Omental fat pad (tissue), 4 donors: ENCODE data around the gene FRMPD4. TPM values are rescaled to one million over a fixed set of nuclear protein-coding genes. Genes with fewer than 3 reads are reported as not detected.

ENCODE experiments used
- ATAC-seq: fragments of 150-250 bp; one replicate; pipeline ENCODE4 v1.9.1; 2016; ENCODE audit warnings: mild to moderate bottlenecking, moderate library complexity; ENCODE audit not compliant: low FRiP score
- DNase-seq: peaks from one replicate; pipeline ENCODE4 v3.0.0-alpha.2; 2019; ENCODE audit warnings: low spot score
- total RNA-seq, 4 donors: library from RNA; depleted of rRNA; stranded (reverse); fragments of >200 nt; gene quantifications; one replicate each; pipeline ENCODE4 v1.1.0, GENCODE V29; 2016
- TF ChIP-seq, protein P1 (sequence below), 3 donors: fragments of 450-650 bp; IDR thresholded peaks; one replicate each; pipeline ENCODE4 v1.5.1; 2016 to 2017; ENCODE audit warnings: antibody characterized with exemption in 3 of 3, mild to moderate bottlenecking in 3 of 3, moderate library complexity in 2 of 3

FRMPD4 gene
- total RNA-seq, 4 donors from 2014 or later = 0.12 to 0.47 (median 0.25) TPM

- ATAC-seq = no peak
- no peak for DNase-seq
- TF ChIP-seq, protein P1, sequence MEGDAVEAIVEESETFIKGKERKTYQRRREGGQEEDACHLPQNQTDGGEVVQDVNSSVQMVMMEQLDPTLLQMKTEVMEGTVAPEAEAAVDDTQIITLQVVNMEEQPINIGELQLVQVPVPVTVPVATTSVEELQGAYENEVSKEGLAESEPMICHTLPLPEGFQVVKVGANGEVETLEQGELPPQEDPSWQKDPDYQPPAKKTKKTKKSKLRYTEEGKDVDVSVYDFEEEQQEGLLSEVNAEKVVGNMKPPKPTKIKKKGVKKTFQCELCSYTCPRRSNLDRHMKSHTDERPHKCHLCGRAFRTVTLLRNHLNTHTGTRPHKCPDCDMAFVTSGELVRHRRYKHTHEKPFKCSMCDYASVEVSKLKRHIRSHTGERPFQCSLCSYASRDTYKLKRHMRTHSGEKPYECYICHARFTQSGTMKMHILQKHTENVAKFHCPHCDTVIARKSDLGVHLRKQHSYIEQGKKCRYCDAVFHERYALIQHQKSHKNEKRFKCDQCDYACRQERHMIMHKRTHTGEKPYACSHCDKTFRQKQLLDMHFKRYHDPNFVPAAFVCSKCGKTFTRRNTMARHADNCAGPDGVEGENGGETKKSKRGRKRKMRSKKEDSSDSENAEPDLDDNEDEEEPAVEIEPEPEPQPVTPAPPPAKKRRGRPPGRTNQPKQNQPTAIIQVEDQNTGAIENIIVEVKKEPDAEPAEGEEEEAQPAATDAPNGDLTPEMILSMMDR (IDR thresholded peaks at IDR 0.05) = no peak
These were observed 342.7 kb downstream of the FRMPD4 start for GRCh38 chrX:12480956-12481355.

DNA sequence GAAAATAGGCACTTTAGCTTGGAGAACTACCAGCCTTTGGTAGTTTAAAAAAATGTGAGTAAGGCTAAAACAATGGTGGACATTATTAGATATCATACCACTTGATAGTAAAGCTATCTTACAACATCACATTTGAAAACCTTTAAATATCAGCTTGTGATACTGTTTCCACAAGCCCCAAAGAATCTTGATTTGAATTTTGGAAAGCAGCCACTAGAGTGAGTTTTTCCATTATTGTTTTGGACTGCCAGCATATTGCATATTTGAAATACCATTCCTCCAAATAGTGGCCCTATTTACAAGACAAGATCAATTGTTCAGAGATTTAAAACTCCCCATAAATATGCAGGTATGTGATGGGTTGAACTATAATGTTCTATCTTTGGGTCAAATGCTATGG is 349.9 kb downstream of the FRMPD4 start:
- no peak for DNase-seq
- TF ChIP-seq, protein P1 (IDR thresholded peaks at IDR 0.05) = no peak
- ATAC-seq = no peak

DNA sequence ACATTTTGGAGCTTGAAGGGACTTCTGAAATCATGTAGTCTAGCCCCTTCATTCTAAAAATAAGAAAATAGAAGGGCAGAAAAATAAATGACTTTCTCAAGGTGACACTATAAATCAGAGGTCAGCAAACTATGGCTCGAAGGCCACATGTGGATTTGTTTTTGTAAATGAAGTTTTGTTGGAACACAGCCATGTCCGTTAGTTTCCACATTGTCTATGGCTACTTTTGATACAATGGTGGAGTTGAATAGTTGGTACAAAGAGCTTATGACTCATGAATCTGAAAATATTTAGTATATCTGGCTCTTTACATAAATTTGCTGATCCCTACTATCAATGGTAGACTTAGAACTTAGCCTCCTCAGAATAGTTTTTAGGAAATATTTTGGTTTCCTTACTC is 350.5 kb downstream of the FRMPD4 start:
- ATAC-seq = no peak
- no peak for DNase-seq
- TF ChIP-seq, protein P1 (IDR thresholded peaks at IDR 0.05) = no peak

GRCh38 chrX:12489341-12489740 is 351.1 kb downstream of the FRMPD4 start:
- TF ChIP-seq, protein P1 (IDR thresholded peaks at IDR 0.05) = no peak
- ATAC-seq = peak; percentile 72
- DNase-seq = no peak

- TF ChIP-seq, protein P1 (IDR thresholded peaks at IDR 0.05) = no peak
- ATAC-seq = no peak
- no peak for DNase-seq
These were observed 356.3 kb downstream of the FRMPD4 start for GRCh38 chrX:12494400-12495138.

DNA sequence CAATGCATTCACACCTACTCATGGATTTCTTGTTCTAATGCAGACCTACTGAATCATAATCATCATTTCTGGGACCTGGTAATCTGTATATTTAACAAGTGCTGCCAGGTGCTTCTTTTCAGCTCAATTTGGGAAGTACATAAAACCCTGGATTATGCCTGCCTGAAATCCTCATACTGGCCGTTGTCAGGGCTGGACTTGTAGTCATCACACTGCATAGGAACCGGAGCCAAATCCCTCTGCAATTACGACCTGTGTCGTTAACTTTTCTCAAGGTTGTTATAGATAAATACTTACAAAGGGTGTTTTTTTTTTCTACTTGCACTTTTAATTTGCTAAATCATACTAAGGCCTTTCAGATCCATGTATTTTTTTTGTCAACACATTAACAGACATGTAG is 358.1 kb downstream of the FRMPD4 start:
- no peak for DNase-seq
- ATAC-seq = no peak
- TF ChIP-seq, protein P1 (IDR thresholded peaks at IDR 0.05) = no peak
